Right cardiac atrium (tissue), 5 donors: ENCODE results near the gene PTPRD. TPM values are rescaled to one million over a fixed set of nuclear protein-coding genes. Genes with fewer than 3 reads are reported as not detected.

Experiments
- ATAC-seq, 2 donors: fragments of 200-7000 bp; cut with Tn5 transposase; one replicate each; pipeline versions ENCODE4 v1.8.0 to v1.9.1; 2020; ENCODE audit warnings: moderate library complexity in 2 of 2, mild to moderate bottlenecking in 1 of 2
- DNase-seq, 3 donors: peaks; one replicate each; pipeline ENCODE4 v3.0.0-alpha.2; 2020
- H3K27ac ChIP-seq: one replicate; pipeline ENCODE4 v1.5.1; 2013; ENCODE audit warnings: mild to moderate bottlenecking, low read length, control low read depth, moderate library complexity
- H3K27me3 ChIP-seq: one replicate; pipeline ENCODE4 v1.6.1; 2013; ENCODE audit not compliant: control insufficient read depth, insufficient read depth
- H3K4me1 ChIP-seq: one replicate; pipeline ENCODE4 v1.6.1; 2013; ENCODE audit warnings: low read length; ENCODE audit not compliant: control insufficient read depth, insufficient read depth
- H3K4me3 ChIP-seq: one replicate; pipeline ENCODE4 v1.5.1; 2013; ENCODE audit warnings: low read length, control low read depth
- H3K9me3 ChIP-seq: one replicate; pipeline ENCODE4 v1.6.1; 2013; ENCODE audit warnings: low read length; ENCODE audit not compliant: control insufficient read depth
- WGBS: extraction: QIAGEN DNeasy Blood & Tissue Kit; methylation state at CpG from one replicate; pipeline ENCODE4 v1.1.7; 2013; 5-methylcytosine and 5-hydroxymethylcytosine counted together
- intact Hi-C, 4 donors: fragments of 100-400 bp; cut with DNase I; formaldehyde crosslinking; loops; one replicate each; pipeline versions ENCODE4 v1.11.0 to v1.14.0; 2022 to 2023
- polyA plus RNA-seq: library from polyadenylated mRNA; stranded (reverse); fragments of 200-250 nt; gene quantifications from one replicate; pipeline ENCODE4 v1.2.3, GENCODE V29; 2013
- total RNA-seq, 4 donors: library from RNA; stranded (reverse); fragmentation: NEBNext Ultra II Directional; extraction: Animal tissue kit (Norgen Biotek cat#: 25700); gene quantifications; one replicate each; pipeline ENCODE4 v1.2.1, GENCODE V29; 2021
- donor health status: healthy with polysubstance abuse.
- donor health status: DM: no; HTN: yes; CAD: no.
- donor health status: DM: no; HTN: no; CAD: no.
- donor health status: DM: no; HTN: yes; CAD: no; lungs with severe emphysema.
- donor health status: DM: yes; HTN: yes; CAD: no.

PTPRD gene
- total and polyA plus RNA-seq, 5 donors = 1.3 to 11.8 (median 7.1) TPM

DNA sequence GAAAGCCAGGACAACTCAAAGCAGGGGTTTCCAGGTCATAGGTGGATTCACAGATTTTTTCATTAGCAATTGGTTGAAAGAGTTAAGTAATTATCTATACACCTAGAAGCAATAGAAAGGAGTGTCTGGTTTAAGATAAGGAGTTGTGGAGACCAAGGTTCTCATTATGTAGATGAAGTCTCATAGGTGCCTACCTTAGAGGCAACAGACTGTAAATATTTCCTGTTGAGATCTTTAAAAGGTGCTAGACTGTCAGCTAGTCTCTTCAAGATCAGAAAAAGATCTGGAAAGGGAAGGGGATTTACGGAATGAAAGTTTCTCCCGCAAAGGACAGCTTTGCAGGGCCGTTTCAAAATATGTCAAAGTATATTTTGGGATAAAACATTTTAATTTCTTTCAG is 603.4 kb downstream of the PTPRD start:
- no peak for ATAC-seq
- intact Hi-C loops = no loop called here
- no peaks in the 10 kb centered on the region for H3K9me3 ChIP-seq
- DNase-seq = no peak
- WGBS = 83% methylated on average over 3 of the region's 3 CpGs
- no peak overlapping the region for H3K27ac ChIP-seq
- H3K4me1 ChIP-seq = no peaks in the 10 kb centered on the region
- no peak overlapping the region for H3K4me3 ChIP-seq
- no peaks in the 10 kb centered on the region for H3K27me3 ChIP-seq

DNA sequence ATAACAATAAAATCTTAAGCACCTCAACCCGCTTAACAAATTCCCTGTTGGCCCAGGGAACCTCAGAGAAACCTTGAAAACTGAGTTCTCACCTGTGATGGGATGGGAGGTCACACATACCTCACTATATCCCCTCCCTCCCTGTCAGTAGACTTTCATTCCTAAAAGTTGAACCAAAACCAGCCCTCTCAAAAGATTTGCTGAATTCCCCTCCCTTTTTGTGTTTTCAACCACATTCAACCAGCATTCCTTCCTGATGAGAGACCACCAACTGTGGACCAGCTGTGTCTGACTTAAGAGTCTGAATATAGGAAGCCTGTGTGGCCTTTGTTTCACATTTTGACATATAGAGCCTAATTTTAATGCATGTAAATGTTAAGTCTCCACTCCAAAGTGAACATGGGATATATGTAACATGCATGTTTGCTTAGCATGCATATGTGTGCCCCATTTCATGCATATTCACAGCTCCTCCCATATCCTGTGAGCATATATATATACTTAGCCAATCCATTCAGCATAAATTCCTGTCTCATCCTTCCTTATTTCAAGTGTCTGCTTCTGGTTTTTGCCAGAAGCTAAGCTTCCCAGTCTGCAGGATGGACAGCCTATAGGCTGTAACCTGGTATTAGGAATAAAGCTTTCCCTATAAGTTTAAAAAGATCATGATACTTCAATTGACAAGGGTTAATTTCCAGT is 604.6 kb downstream of the PTPRD start:
- Histone ChIP-seq H3K27me3 (no peaks in the 10 kb centered on the region), H3K4me3 (no peak overlapping the region), H3K9me3 (no peaks in the 10 kb centered on the region), H3K27ac (no peak overlapping the region), H3K4me1 (no peaks in the 10 kb centered on the region)
- ATAC-seq (no peak), DNase-seq (no peak)
- WGBS = 30% methylated on average over 1 of the region's 1 CpG
- intact Hi-C loops = no loop called here

DNA sequence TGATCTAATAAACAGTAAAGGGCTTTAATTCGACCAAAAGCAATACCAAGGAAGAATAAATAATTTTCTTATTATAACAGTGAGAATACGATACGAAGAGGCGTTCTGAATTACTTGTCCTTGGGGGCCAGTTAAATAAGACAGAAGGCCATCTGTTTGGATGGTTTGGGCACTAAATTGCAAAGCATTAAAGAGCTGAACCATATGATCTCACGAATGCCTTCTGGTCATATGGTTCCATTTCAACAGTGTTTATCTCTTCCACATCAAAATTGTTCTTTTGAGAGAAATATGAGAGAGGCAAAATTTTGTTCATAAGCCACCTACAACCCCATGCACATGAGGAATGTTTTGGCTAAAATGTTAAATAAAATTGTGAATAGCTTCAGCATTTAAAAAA is 605.4 kb downstream of the PTPRD start:
- no peaks in the 10 kb centered on the region for H3K27me3 ChIP-seq
- intact Hi-C loops = no loop called here
- H3K27ac ChIP-seq = no peak overlapping the region
- 85% methylated on average over 5 of the region's 5 CpGs for WGBS
- H3K4me3 ChIP-seq = no peak overlapping the region
- no peaks in the 10 kb centered on the region for H3K9me3 ChIP-seq
- H3K4me1 ChIP-seq = no peaks in the 10 kb centered on the region
- DNase-seq (no peak), ATAC-seq (no peak)

DNA sequence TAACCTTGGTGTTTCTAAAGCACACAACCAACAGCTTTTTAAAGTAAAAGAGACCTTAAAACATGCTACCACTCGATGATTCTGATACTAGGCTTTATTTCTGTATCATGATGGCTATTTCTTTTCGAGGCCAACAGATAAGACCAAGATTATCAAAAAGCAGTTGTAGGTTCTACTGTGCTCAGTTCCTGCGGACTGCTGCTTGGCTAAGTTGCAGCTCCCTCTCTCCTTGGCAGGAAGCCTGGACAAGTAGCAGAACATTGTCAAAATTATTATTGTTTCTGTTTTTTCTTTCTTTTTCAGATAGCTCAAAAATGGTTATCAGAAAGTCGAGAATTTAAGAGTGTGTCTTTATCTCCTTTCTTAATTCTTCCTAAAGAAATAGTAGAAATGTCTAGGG is 607.6 kb downstream of the PTPRD start:
- no peak for DNase-seq
- WGBS = 4% methylated on average over 4 of the region's 4 CpGs
- intact Hi-C loops = no loop called here

DNA sequence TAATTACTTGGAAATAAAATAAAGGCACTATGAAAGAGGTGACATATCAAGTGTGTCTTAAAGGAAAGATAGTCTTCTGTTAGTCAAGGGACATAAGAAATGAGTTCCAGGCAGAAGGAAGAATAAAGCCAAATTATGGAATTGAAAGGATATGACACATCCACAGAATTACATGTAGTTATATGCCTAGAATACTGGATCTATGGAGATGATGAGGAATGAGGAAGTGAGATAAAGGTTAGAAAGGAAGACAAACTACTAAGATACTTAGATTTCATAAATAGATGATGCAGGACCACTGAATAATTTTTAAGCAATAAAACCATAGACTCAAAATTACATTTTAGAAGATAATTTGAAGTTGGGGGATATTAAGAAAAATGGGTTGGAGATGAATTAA is 609.8 kb downstream of the PTPRD start:
- ATAC-seq (no peak), DNase-seq (no peak)
- Histone ChIP-seq H3K27me3 (no peaks in the 10 kb centered on the region), H3K27ac (no peak overlapping the region), H3K4me1 (no peaks in the 10 kb centered on the region), H3K4me3 (no peak overlapping the region), H3K9me3 (no peaks in the 10 kb centered on the region)
- intact Hi-C loops = no loop called here

More for the DNA sequence above, 607.6 kb downstream of the PTPRD start:
- no peak overlapping the region for H3K27ac ChIP-seq
- H3K4me3 ChIP-seq = no peak overlapping the region
- H3K27me3 ChIP-seq = no peaks in the 10 kb centered on the region
- ATAC-seq = no peak
- H3K4me1 ChIP-seq = no peaks in the 10 kb centered on the region
- no peaks in the 10 kb centered on the region for H3K9me3 ChIP-seq

DNA sequence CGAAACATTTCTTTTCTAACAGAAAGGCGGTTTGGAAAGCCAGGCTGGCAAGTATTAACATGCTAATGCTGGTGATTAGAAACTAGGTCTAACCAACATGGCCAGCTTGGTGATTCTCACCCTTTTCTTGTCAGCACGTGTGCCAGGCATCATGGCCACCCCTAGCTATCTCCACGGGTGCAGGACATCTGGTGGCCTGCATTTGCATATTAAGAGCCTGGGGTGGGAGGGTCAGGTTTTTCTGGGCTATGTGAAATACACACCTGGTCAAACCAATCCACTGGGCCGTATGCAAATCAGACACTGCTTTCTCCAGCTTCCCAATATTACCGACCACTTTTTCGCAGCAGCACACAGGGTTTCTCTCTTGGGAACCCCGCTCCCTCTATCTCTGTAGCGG is 612.1 kb downstream of the PTPRD start:
- Histone ChIP-seq H3K4me3 (no peak overlapping the region), H3K27ac (no peak overlapping the region), H3K27me3 (no peaks in the 10 kb centered on the region), H3K9me3 (no peaks in the 10 kb centered on the region), H3K4me1 (no peaks in the 10 kb centered on the region)
- DNase-seq (no peak), ATAC-seq (no peak)
- intact Hi-C loops = no loop called here
- WGBS = 80% methylated on average over 9 of the region's 9 CpGs

DNA sequence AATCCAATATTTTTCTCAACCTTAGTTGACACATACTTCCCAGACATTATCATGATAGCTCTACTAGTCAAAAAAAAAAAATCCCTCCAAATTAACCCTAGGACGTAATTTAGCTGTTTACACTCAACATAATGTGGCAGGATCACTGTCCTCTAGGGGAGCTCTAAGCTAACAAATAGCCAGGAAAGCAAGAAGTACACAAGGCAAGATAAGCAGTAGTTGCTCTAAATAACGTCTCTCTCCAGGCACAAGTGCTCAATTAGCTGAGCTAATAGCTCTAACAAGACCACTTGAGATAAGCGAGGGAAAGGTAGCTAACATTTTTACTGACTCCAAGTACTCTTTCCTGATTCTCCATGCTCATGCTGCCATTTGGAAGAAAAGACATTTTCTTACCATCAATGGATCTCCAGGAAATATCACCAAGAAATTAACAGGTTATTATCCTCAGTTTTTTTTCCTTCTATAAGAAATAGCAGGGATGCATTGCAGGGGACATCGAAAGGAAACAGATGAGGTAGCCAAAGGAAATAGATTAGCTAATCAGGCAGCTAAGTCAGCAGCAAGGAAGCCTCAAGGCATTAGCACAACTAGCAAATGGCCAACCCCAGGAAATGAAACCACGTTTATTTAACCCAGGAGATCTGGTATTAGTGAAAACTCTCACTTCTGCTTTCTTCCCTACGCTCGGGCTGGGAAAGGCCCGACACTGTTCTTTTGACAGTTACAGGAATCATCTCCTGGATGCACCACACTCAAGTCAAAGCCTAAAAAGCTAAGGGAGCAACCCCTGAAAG is 614.1 kb downstream of the PTPRD start:
- H3K27me3 ChIP-seq = no peaks in the 10 kb centered on the region
- DNase-seq (no peak), ATAC-seq (peak; percentile 40 to 79)
- H3K9me3 ChIP-seq = no peaks in the 10 kb centered on the region
- no peaks in the 10 kb centered on the region for H3K4me1 ChIP-seq
- WGBS = 28% methylated on average over 8 of the region's 8 CpGs
- no peak overlapping the region for H3K27ac ChIP-seq
- intact Hi-C loops = no loop called here
- H3K4me3 ChIP-seq = no peak overlapping the region

DNA sequence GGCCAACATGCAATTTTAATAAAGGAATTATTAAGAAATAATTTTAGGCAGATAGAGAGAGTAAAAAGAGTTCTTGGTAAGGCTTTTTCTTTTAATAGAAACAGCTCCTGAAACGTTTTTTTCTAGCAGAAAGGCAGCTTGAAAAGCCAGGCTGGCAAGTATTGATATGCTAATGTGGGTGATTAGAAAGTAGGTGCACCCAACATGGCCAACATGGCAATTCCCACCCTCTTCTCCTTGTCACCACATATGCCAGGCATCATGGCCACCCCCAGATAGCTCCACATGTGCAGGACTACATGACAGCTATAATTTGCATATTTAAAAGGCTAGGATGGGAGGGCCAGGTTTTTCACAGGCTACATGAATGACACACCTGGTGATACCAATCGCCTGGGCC is 615.2 kb downstream of the PTPRD start:
- Histone ChIP-seq H3K27ac (no peak overlapping the region), H3K4me3 (no peak overlapping the region), H3K27me3 (no peaks in the 10 kb centered on the region), H3K9me3 (no peaks in the 10 kb centered on the region), H3K4me1 (no peaks in the 10 kb centered on the region)
- DNase-seq = no peak
- intact Hi-C loops = no loop called here
- no peak for ATAC-seq
- WGBS = 46% methylated on average over 2 of the region's 2 CpGs

DNA sequence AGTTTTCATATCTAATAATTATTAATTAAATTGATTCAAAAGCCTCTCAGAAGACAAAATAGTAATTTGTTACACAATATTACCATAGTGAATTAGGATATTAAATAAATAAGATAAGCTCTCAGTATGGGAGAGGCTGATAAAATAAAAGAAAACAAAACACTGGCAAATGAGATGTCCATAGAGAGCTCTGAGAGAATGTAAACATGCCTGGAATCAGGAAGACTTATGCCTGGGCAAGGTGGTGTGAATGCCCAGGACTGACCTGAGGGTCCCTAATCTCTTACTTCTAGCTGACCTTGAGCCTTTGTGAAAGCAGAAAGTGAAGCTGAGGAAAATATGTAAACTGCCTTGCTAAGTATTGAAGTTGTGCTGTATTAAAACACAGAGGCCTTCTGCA is 616.5 kb downstream of the PTPRD start:
- H3K27ac ChIP-seq = no peak overlapping the region
- ATAC-seq (no peak), DNase-seq (no peak)
- H3K27me3 ChIP-seq = no peaks in the 10 kb centered on the region
- H3K9me3 ChIP-seq = no peaks in the 10 kb centered on the region
- H3K4me1 ChIP-seq = no peaks in the 10 kb centered on the region
- H3K4me3 ChIP-seq = no peak overlapping the region
- intact Hi-C loops = no loop called here

DNA sequence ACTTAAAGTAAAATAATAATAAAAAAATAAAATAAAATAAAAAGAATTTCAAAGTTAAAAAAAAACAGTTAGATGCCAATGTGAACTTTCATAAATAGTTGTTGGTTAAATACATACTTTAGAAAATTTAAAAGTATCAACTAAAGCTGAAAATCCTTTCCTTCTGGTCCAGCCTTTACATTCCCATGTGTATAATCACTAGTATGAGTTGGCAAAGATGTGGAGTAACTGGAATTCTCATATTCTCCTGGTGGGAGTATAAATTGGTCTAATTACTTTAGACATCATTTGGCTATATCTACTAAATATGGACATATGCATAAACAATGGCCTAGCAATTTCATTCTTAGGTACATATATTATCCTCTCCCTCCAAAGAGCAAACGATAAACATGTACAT is 619.9 kb downstream of the PTPRD start:
- no peak for DNase-seq
- Histone ChIP-seq H3K27me3 (no peaks in the 10 kb centered on the region), H3K4me1 (no peaks in the 10 kb centered on the region), H3K9me3 (peaks cover 1% of the 10 kb centered on the region), H3K27ac (no peak overlapping the region), H3K4me3 (no peak overlapping the region)
- intact Hi-C loops = no loop called here
- no peak for ATAC-seq
- 91% methylated on average over 1 of the region's 1 CpG for WGBS

DNA sequence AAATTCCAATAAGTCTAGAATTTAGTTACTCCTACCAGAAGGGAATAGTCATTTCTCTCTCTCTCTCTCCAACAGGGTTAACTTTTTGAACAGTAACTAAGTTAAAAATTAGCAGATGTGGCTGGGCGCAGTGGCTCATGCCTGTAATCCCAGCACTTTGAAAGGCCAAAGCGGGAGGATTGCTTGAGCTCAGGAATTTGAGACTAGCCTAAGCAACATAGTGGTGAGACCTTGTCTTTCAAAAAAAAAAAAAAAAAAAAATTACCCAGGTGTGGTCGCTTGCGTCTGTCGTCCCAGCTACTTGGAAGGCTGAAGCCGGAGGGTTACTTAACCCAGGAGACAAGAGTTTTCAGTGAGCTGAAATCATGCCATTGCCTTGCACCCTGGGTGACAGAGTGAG is 639.7 kb downstream of the PTPRD start:
- Histone ChIP-seq H3K4me1 (no peaks in the 10 kb centered on the region), H3K27me3 (no peaks in the 10 kb centered on the region), H3K27ac (no peak overlapping the region), H3K9me3 (no peaks in the 10 kb centered on the region), H3K4me3 (no peak overlapping the region)
- intact Hi-C loops = no loop called here
- DNase-seq (no peak), ATAC-seq (no peak)
- 89% methylated on average over 6 of the region's 6 CpGs for WGBS
